Measurements from ENCODE around the gene MMP20. TPM values are rescaled to one million over a fixed set of nuclear protein-coding genes. Genes with fewer than 3 reads are reported as not detected.
"Not testable (repeated sequence)": the region's sequence is repeated elsewhere in the genome, so short reads cannot be mapped to it uniquely, and the experiment has no call there.

Gene MMP20
- total and polyA plus RNA-seq, 2 donors from 2014 or later = not detected

DNA sequence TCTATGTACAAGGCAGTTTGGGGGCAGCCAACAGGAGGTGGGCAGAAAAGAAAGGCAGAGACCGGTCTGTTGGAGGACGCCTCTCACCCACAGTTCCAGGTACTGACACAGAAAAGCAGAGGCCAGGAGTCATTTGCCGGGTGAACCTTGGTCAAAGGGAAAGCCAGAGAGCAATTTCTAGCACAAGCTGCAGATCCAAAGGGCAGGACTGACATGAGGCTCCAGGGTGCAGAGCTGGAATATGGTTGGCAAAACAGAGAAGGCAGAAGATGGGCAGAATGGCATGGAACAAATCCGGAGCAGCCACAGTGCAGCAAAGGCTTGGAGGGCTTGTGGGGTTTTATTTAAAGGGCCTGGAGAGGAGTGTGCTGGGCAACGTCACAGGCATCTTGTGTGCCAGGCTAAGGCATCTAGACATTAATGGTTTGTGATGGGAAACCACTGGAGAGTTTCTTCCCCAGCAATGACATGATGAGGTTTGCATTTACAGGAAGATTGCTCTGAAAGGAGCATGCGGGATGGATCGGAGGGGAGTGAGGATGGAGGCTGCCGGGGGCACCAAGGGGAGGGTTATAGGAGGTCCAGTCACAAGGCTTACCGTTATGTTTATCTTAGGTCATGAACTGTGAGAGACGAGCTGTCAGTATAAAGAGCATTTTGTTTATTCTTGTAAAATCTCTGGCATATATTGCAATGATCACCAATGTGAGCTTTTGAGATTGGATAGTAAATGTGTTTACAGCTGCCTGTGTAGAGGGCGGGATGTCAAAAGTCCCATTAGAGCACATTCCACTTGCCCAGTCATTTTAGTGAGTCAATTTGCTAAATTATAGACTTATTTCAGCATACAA is 5.7 kb upstream of the MMP20 start:
- Histone ChIP-seq H3K9me3 (ENCODE audit: control insufficient read depth in 2 of 3, insufficient read depth in 1 of 3, low read length in 3 of 3) (no peaks in the 10 kb centered on the region), H3K27ac (ENCODE audit: low read depth in 2 of 2, low read length in 2 of 2) (no peak overlapping the region), H3K4me1 (ENCODE audit: control insufficient read depth in 2 of 3, insufficient read depth in 2 of 3, low read depth in 1 of 3, low read length in 3 of 3) (no peaks in the 10 kb centered on the region), H3K36me3 (ENCODE audit: control insufficient read depth in 2 of 3, insufficient read depth in 3 of 3, low read length in 3 of 3) (no peaks in the 10 kb centered on the region), H3K4me3 (ENCODE audit: low read length in 3 of 3) (no peak overlapping the region), H3K27me3 (ENCODE audit: control insufficient read depth, insufficient read depth, low read length) (no peaks in the 10 kb centered on the region), H3K9ac (ENCODE audit: low read length in 3 of 3) (no peak overlapping the region)
- no peak for TF ChIP-seq CTCF (IDR thresholded peaks at IDR 0.05; ENCODE audit: borderline replicate concordance, extremely low read depth, insufficient read depth)
- DNase-seq (no peak), FAIRE-seq (no peak)
- intact Hi-C loops (cut with DNase I) = no loop called here

DNA sequence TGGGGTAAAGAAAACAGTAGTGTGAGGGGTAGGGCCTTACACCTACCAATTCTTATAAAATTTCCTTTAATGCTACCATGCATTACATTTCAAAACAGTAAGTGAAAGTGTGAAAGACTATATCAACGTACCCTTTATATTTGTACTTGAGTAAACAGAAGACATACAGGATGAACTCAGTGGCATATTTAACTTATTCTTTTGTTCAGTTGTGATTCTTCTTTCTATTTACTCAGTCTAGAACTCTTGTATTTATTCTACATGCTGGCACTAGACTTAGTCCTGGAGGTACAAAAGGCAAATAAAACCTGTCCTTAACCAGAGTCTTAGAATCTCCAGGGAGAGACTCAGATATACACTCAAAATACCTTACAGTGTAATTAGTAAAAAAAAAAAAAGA is 4.8 kb upstream of the MMP20 start:
- H3K9ac ChIP-seq (ENCODE audit: low read length in 3 of 3); H3K27ac ChIP-seq (ENCODE audit: low read depth in 2 of 2, low read length in 2 of 2); DNase-seq; H3K27me3 ChIP-seq (ENCODE audit: control insufficient read depth, insufficient read depth, low read length); intact Hi-C loops (cut with DNase I); H3K9me3 ChIP-seq (ENCODE audit: control insufficient read depth in 2 of 3, insufficient read depth in 1 of 3, low read length in 3 of 3); H3K4me1 ChIP-seq (ENCODE audit: control insufficient read depth in 2 of 3, insufficient read depth in 2 of 3, low read depth in 1 of 3, low read length in 3 of 3); H3K4me3 ChIP-seq (ENCODE audit: low read length in 3 of 3); FAIRE-seq; H3K36me3 ChIP-seq (ENCODE audit: control insufficient read depth in 2 of 3, insufficient read depth in 3 of 3, low read length in 3 of 3): not testable (repeated sequence)

GRCh38 chr11:102626676-102627075 is 1.5 kb upstream of the MMP20 start:
- TF ChIP-seq CTCF (IDR thresholded peaks at IDR 0.05; ENCODE audit: borderline replicate concordance, extremely low read depth, insufficient read depth) = no peak
- intact Hi-C loops (cut with DNase I) = no loop called here
- no peak overlapping the region for H3K4me3 ChIP-seq (ENCODE audit: low read length in 3 of 3)
- no peaks in the 10 kb centered on the region for H3K4me1 ChIP-seq (ENCODE audit: control insufficient read depth in 2 of 3, insufficient read depth in 2 of 3, low read depth in 1 of 3, low read length in 3 of 3)
- no peaks in the 10 kb centered on the region for H3K36me3 ChIP-seq (ENCODE audit: control insufficient read depth in 2 of 3, insufficient read depth in 3 of 3, low read length in 3 of 3)
- H3K9me3 ChIP-seq (ENCODE audit: control insufficient read depth in 2 of 3, insufficient read depth in 1 of 3, low read length in 3 of 3) = no peaks in the 10 kb centered on the region
- no peak for FAIRE-seq
- H3K27me3 ChIP-seq (ENCODE audit: control insufficient read depth, insufficient read depth, low read length) = no peaks in the 10 kb centered on the region
- no peak for DNase-seq
- no peak overlapping the region for H3K9ac ChIP-seq (ENCODE audit: low read length in 3 of 3)
- H3K27ac ChIP-seq (ENCODE audit: low read depth in 2 of 2, low read length in 2 of 2) = no peak overlapping the region

DNA sequence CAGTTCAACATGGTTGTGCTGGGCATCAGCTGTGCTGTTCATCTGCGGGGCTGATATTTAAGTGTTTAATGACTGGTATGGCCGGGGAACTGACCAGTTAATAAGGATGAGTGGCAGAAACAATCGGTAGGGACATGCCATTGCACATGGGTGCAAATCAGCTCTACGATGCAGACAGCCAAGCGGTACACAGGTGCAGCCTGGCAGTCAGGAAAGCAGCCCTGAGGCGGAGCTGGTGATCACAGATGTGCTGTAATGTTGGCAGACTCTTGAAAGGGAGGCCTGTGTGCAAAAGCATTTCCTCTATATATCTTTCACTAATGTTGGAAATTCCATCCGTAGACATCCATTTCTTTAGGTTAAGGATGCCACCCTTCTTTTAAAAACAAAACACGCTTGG is 1.1 kb downstream of the MMP20 start:
- DNase-seq (no peak), FAIRE-seq (no peak)
- Histone ChIP-seq H3K9me3 (ENCODE audit: control insufficient read depth in 2 of 3, insufficient read depth in 1 of 3, low read length in 3 of 3) (no peaks in the 10 kb centered on the region), H3K36me3 (ENCODE audit: control insufficient read depth in 2 of 3, insufficient read depth in 3 of 3, low read length in 3 of 3) (no peaks in the 10 kb centered on the region), H3K4me1 (ENCODE audit: control insufficient read depth in 2 of 3, insufficient read depth in 2 of 3, low read depth in 1 of 3, low read length in 3 of 3) (no peaks in the 10 kb centered on the region), H3K27ac (ENCODE audit: low read depth in 2 of 2, low read length in 2 of 2) (no peak overlapping the region), H3K9ac (ENCODE audit: low read length in 3 of 3) (no peak overlapping the region), H3K27me3 (ENCODE audit: control insufficient read depth, insufficient read depth, low read length) (no peaks in the 10 kb centered on the region), H3K4me3 (ENCODE audit: low read length in 3 of 3) (no peak overlapping the region)
- no peak for TF ChIP-seq CTCF (IDR thresholded peaks at IDR 0.05; ENCODE audit: borderline replicate concordance, extremely low read depth, insufficient read depth)
- intact Hi-C loops (cut with DNase I) = no loop called here

Measured in kidney (tissue), 14 donors.